GM19351 (cell line): ENCODE results near the gene SLC39A11.
"Not testable (repeated sequence)": the region's sequence is repeated elsewhere in the genome, so short reads cannot be mapped to it uniquely, and the experiment has no call there.

ENCODE experiments used
- ATAC-seq: cut with Tn5 transposase; IDR thresholded peaks from one replicate; pipeline ENCODE4 v1.9.1; 2021; ENCODE audit warnings: mild to moderate bottlenecking, moderate library complexity; ENCODE audit not compliant: unreplicated experiment

SLC39A11 gene

GRCh38 chr17:73092523-73093135, at the start of gene SLC39A11:
Gene SLC39A11, minus strand, starts transcription at chr17:73092688. Its CDS starts 3,924 bp downstream, at chr17:73088764.
- peak; percentile 99 for ATAC-seq

GRCh38 chr17:73141411-73141810, 48.9 kb upstream of the SLC39A11 start:
- ATAC-seq = no peak

GRCh38 chr17:73140566-73140965, 48.1 kb upstream of the SLC39A11 start:
- ATAC-seq = no peak

GRCh38 chr17:73139296-73139695, 46.8 kb upstream of the SLC39A11 start:
- ATAC-seq = no peak

- ATAC-seq = no peak
Measured at GRCh38 chr17:73138541-73139138, 46.2 kb upstream of the SLC39A11 start.

GRCh38 chr17:73137376-73137775, 44.9 kb upstream of the SLC39A11 start:
- no peak for ATAC-seq

GRCh38 chr17:73135766-73136165, 43.3 kb upstream of the SLC39A11 start:
- no peak for ATAC-seq

- ATAC-seq = no peak
Measured at GRCh38 chr17:73133911-73134649, 41.6 kb upstream of the SLC39A11 start.

- ATAC-seq = peak; percentile 64
Measured at GRCh38 chr17:73132085-73132492, 39.6 kb upstream of the SLC39A11 start.

GRCh38 chr17:73131439-73131838, 39.0 kb upstream of the SLC39A11 start:
- ATAC-seq = not testable (repeated sequence)

- no peak for ATAC-seq
Measured at GRCh38 chr17:73130977-73131376, 38.5 kb upstream of the SLC39A11 start.

- ATAC-seq = no peak
Measured at GRCh38 chr17:73128496-73128895, 36.0 kb upstream of the SLC39A11 start.

GRCh38 chr17:73126716-73127473, 34.4 kb upstream of the SLC39A11 start:
- no peak for ATAC-seq

- no peak for ATAC-seq
Measured at GRCh38 chr17:73123606-73124320, 31.3 kb upstream of the SLC39A11 start.

- ATAC-seq = no peak
Measured at GRCh38 chr17:73122953-73123605, 30.6 kb upstream of the SLC39A11 start.

GRCh38 chr17:73121506-73121905, 29.0 kb upstream of the SLC39A11 start:
- no peak for ATAC-seq

GRCh38 chr17:73119631-73120030, 27.1 kb upstream of the SLC39A11 start:
- no peak for ATAC-seq

- no peak for ATAC-seq
Measured at GRCh38 chr17:73118951-73119391, 26.5 kb upstream of the SLC39A11 start.

- no peak for ATAC-seq
Measured at GRCh38 chr17:73118139-73118538, 25.7 kb upstream of the SLC39A11 start.

- ATAC-seq = no peak
Measured at GRCh38 chr17:73112246-73112645, 19.8 kb upstream of the SLC39A11 start.
